GM21825 (cell line): ENCODE data around the gene PIGX.

Experiments
- ATAC-seq: cut with Tn5 transposase; IDR thresholded peaks from one replicate; pipeline ENCODE4 v1.9.1; 2021; ENCODE audit warnings: mild to moderate bottlenecking, moderate library complexity; ENCODE audit not compliant: unreplicated experiment

The PIGX gene

DNA sequence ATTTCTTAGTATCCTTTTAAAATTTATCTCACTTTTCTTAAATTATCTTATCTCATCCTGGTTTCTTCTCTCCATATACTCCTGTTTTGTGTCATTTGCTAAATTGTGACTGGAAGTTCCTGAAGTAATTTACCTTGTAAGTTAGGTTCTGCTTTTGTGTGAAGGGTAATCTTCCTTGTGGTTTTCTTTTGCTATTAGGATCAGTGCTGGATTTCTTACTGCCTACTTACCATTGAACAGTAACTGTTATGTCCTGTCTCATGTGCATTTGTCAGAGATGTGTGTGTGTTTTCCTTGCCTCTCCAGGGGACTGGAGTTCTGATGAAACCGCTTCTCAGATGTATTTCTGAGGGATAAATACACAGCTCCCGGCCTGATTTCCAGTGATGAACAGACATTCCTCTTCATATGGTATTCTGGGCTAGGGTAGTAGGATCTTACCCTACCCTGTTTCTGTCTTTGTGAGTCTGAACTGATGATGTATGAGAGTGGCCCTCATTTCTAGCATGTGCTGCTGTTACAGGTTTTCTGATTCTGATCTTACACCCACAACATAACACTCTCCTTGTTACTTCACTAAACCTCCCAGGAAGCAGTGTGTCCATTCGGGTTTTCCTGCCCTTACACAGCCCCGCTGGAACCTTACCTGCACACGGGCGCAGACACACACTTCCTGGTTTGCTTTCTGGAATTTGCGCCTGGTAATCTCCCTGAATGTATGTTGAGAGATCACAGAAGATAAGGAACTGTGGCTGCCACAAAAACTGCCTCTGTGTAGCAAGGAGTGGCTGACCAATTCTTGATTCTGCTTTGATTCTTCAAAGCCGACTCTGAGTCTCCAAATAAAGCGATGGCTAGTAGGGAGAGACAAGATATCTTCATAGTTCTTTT lies 42.2 kb downstream of the PIGX start:
- no peak for ATAC-seq

DNA sequence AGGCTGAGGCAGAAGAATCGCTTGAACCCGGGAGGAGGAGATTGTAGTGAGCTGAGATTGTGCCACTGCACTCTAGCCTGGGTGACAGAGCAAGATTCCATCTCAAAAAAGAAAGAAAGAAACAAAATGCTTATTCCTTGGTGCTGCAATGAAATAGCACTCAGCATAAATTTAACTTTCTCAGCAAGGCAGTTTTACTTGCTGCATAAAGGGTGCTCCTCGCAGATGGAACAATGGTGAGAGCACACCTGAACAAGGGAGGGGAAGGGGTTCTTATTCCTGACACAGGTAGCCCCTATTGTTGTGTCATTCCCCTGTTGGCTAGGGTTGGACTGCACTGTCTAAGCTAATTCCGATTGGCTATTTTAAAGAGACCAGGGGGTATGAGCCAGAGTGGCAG lies 44.6 kb downstream of the PIGX start:
- no peak for ATAC-seq

DNA sequence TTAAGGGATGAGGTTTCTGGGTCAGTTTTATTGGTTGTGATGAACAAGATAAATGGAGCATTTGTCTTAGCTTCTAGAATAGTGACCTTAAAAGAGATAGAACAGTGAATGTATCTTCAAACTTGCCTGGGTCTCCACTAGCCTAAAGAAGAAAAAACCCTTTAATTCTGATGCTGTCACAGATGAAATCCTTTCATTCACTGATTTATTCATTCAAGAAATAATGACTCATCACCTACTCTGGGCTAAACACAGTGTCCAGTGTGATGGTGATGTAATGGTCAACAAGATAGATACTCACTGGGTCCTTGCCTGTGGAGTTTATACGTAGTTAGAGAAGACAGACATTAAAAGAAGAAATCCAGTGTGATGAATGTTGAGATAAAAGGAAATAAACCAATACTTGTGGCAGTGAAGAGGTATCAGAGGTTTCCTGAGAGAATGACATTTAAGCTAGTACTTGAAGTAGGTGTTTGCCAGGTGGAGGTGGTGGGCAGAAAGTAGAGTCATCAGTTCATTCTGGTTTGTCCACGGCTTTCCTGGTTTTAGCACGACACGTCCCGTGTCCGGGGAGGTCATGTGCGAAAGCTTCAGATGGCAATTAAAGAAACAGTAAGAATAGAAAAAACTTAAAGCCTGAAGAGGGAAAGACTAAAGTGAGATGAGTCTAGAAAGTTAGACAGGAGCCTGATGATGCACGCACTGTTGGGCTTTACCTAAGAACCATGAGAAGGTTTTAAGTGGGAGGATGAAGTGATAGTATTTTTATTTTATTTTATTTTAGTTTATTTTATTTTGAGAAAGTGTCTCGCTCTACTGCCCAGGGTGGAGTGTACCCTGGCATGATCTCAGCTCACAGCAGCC lies 45.9 kb downstream of the PIGX start:
- no peak for ATAC-seq

DNA sequence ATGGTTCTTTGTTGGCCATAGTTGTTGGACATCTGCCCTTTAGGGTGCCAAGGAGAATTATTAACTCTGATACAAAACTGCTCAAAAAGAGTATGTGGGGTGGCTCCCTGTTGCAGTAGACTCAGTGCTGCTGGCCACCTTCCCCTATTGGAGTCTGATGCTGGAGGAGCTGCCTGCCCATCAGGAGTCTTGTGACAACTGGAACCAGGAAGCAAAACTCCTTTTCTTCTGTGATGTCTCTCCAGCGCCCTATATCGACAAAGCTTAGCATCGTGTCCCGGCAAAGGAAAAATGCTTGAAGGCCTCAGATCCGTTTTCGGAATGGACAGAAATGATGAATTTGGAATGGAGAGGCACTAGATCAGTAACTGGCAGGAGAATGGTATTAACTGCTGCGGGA lies 51.0 kb downstream of the PIGX start:
- ATAC-seq: no peak

DNA sequence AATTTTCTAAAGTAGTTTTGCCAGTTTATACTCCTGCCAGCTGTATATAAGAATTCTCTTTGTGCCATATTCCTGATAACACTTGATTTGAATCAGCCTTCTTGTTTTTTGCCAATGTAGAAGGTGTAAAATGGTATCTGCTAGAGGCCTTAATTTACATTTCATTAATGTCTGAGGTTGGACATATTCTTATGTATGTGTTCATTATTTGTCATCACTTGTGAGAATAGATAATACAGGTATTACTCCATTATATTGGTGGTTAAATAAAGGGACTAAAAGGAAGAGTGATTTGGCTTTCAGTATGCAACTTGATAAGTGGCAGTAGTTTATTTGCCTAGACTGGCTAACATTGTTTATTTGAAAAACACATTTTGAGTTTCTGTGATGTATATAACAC lies 53.3 kb downstream of the PIGX start:
- ATAC-seq: no peak

DNA sequence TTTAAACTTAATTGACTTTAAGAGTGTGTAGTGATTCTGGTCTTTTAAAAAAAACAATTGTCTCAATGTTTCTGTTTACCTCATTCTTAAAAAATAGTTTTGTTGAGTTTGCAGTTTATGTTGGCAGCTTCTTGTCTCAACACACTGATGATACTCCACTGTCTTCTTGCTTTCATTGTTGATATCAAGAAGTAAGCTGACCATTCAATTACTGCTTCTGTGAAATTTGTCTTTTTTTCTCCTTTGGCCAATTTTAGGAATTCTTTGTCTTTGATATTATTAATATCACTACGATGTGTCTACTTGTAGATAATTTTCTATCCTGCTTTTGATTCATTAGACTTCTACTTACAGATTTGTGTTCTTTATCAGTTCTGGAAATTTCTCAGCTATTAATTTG lies 58.9 kb downstream of the PIGX start:
- no peak for ATAC-seq

DNA sequence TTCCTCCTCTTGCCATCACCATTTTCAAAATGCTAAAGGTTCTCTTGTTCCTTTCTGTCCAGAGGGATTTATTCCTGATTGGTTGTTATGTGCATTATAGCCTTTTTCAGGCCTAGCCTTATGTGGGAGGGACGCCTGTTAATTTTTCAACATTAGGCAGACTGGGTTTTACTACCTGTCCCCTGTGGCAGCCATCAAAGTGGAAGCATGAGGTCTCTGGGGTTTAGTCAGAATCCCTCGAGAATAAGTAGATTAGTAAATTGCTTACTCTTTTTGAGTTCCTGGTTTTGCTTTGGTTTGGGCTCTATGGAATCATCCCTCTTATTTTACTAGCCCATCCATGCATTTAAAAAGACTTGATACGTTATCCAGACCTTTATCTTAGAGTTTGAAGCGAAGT lies 59.9 kb downstream of the PIGX start:
- ATAC-seq: no peak

DNA sequence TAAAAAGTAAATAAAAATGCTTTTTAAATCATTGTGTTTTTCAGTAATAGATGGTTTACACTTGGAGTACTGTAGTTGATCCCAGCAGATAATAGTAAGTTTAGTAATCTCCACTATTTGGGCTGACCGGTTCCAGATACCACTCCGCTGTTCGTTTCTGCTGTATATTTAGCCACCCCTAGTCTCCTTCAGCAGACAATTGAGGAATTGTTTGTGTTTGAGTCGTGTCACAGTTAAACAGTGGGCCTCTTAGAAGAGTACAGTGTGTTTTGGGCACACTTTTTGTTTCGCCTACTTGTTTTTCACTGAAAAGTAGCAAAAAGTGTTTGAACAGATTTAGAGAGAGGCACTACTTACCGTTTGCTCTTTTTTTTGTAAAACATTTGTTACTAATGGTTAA lies 60.7 kb downstream of the PIGX start:
- ATAC-seq: no peak

DNA sequence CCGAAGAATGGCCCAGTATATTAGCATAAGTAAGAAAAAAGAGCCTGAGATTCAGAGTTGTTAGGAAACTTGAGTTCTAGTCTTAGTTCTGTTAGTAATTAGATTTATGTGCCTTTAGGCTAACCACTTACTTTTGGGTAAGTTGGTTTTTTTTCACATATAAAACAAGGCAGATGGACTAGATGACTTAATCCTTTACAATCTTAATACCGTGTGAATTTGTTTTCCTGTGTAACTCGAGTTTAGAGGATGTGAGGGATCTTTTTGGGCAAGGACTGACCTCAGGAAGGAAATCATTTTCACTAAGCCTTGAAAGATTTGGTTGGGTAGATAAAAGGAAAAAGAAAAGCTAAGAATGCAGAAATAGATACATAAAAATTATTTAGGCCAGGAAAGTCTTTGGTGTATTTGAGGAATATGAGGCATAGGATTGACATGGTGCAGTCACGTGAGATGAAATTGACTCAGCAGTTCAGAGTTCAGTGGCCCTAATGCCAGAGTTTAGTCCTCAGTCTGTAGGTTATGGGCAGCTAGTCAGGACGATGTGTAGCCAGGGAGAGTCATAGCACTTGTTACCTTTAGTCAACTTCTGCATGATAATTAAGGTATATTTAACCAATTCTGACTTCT lies 62.1 kb downstream of the PIGX start:
- ATAC-seq: no peak

DNA sequence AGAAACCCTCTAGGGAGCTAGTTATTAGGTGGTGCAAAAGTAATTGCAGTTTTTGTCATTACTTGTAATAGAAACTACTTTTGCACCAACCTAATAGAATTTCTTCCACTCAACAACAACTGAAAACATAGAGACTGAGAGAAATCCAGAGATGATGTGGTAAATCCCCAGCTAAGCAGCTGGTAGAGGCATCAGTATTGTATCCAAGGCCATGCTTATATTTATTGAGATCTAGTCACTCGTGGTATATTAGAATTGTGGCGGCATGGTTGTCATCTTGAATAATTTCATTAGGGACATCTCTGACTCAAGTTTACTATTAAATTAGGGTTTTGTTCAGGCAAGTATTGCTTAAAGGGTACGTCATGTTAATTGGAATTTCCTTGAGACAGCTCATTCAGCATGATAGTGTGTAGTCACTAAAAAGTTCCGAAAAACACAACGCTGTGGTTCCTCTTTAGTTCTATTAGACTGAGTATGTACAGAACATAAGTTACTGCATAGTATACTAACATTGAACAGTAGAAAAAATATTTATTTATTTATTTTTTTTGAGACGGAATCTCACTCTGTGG lies 62.8 kb downstream of the PIGX start:
- ATAC-seq: no peak

DNA sequence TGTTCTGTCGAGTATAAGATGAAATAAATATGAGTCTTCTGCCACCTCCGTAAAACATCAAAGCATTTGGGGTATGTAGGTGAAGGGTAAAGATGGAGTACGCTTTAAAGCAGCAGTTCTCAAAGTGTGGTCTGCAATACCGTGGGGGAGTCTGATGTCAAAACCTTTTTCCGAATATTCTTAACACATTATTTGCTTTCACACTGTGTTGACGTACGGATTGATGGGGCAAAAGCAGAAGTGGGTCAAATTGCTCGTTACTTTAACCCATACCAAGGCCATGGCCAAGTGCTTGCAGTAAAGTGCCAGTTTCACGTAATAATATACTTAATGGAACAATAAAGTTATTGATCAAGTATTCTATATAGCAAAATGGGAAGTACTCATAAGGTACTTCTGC lies 63.8 kb downstream of the PIGX start:
- ATAC-seq: no peak

DNA sequence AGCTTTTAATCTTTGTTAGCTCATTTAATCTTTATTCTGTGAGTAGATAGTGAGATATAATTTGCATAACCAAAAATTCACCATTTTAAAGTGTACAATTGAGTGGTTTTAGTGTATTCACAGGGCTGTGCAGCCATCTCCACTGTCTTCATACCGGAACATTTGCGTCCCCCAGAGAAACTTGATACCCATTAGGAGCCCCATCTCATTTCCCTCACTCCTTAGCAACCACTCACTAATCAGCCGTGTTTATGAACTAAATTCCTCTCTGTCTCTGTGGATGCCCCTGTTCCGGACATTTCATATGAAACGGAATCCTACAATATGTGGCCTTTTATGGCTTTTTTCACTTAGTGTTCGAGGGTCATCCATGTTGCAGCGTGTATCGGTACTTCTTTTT lies 65.7 kb downstream of the PIGX start:
- ATAC-seq: no peak

DNA sequence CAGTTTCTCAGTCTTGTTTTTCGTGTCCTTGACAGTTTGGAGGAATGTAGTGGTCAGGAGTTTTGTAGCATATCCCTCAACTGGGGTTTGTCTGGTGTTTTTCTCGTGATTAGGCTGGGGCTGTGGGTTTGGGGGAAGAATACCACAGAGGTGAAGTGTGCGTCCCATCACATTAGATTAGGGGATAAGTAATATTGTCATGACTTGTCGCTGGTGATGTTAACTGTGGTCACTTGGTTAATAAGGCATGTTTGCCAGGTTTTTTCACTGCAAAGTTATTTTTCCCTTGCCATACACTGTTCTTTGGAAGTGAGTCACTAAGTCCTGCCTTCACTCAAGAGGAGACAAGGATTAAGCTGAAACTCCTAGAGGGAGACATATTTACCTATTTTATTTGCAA lies 66.6 kb downstream of the PIGX start:
- ATAC-seq: no peak

DNA sequence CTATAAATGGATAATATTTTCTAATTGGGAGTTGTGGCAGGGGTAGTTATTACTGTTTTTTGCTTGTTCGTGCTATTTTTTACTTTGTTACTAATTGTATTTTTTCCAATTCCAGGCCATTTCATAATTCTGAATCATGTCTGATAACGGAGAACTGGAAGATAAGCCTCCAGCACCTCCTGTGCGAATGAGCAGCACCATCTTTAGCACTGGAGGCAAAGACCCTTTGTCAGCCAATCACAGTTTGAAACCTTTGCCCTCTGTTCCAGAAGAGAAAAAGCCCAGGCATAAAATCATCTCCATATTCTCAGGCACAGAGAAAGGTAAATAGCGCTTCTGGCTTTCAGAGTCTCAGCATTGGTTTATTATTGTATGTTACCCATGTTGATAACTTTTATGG lies 70.3 kb downstream of the PIGX start:
- no peak for ATAC-seq
